HEK293 (cell line): ENCODE data around the gene THOP1.
A peak's percentile ranks its signal among the peaks of the same experiment; 100 is the strongest.

ENCODE experiments used
- HOXC10 ChIP-seq: sonication (generic); formaldehyde crosslinking; IDR thresholded peaks from 2 replicates; pipeline ENCODE4 v1.8.1; 2023; ENCODE audit warnings: mild to moderate bottlenecking, missing genetic modification reagents
- MEIS1 ChIP-seq: sonication (generic); formaldehyde crosslinking; IDR thresholded peaks from 2 replicates; pipeline ENCODE4 v1.8.1; 2022; ENCODE audit warnings: missing genetic modification reagents, mild to moderate bottlenecking, borderline replicate concordance
- OVOL3 ChIP-seq: fragments of 450-650 bp; formaldehyde crosslinking; IDR thresholded peaks from 2 replicates; pipeline ENCODE4 v1.5.1; 2016; ENCODE audit warnings: missing biosample characterization, missing genetic modification characterization
- PRDM10 ChIP-seq: fragments of 450-650 bp; formaldehyde crosslinking; IDR thresholded peaks from 2 replicates; pipeline ENCODE4 v1.5.1; 2016; ENCODE audit warnings: missing biosample characterization, missing genetic modification characterization
- PRDM4 ChIP-seq: fragments of 450-650 bp; formaldehyde crosslinking; IDR thresholded peaks from 2 replicates; pipeline ENCODE4 v1.5.1; 2017; ENCODE audit warnings: missing biosample characterization, missing genetic modification characterization
- REPIN1 ChIP-seq: fragments of 450-650 bp; formaldehyde crosslinking; IDR thresholded peaks from 2 replicates; pipeline ENCODE4 v1.5.1; 2017; ENCODE audit warnings: missing biosample characterization, missing genetic modification characterization, low read depth
- ZBTB48 ChIP-seq: fragments of 450-650 bp; formaldehyde crosslinking; IDR thresholded peaks from 2 replicates; pipeline ENCODE4 v1.5.1; 2016; ENCODE audit warnings: missing biosample characterization, missing genetic modification characterization
- ZNF24 ChIP-seq: fragments of 450-650 bp; formaldehyde crosslinking; IDR thresholded peaks from 2 replicates; pipeline ENCODE4 v1.5.1; 2016; ENCODE audit warnings: missing biosample characterization, missing genetic modification characterization
- ZNF341 ChIP-seq: fragments of 450-650 bp; formaldehyde crosslinking; IDR thresholded peaks from 2 replicates; pipeline ENCODE4; 2016; ENCODE audit warnings: low read depth, missing biosample characterization, missing genetic modification characterization
- ZNF501 ChIP-seq: fragments of 450-650 bp; formaldehyde crosslinking; IDR thresholded peaks from 2 replicates; pipeline ENCODE4 v1.5.1; 2016; ENCODE audit warnings: missing biosample characterization, missing genetic modification characterization
- ZNF544 ChIP-seq: fragments of 450-650 bp; formaldehyde crosslinking; IDR thresholded peaks from 2 replicates; pipeline ENCODE4 v1.5.0; 2017; ENCODE audit warnings: missing biosample characterization, missing genetic modification characterization
- ZNF561 ChIP-seq: fragments of 450-650 bp; IDR thresholded peaks from 2 replicates; pipeline ENCODE4 v1.5.1; 2018; ENCODE audit warnings: missing biosample characterization, missing genetic modification characterization, borderline replicate concordance
- ZNF596 ChIP-seq: fragments of 450-650 bp; IDR thresholded peaks from 2 replicates; pipeline ENCODE4 v1.5.0; 2018; ENCODE audit warnings: missing biosample characterization, mild to moderate bottlenecking, missing genetic modification characterization, moderate library complexity
- ZNF600 ChIP-seq: fragments of 450-650 bp; formaldehyde crosslinking; IDR thresholded peaks from 2 replicates; pipeline ENCODE4 v1.5.1; 2016; ENCODE audit warnings: missing biosample characterization, missing genetic modification characterization
- ZNF626 ChIP-seq: fragments of 450-650 bp; sonication (Bioruptor Pico); formaldehyde crosslinking; IDR thresholded peaks from 2 replicates; pipeline ENCODE4 v1.5.1; 2018; ENCODE audit warnings: missing biosample characterization, missing genetic modification characterization, inconsistent platforms
- ZNF654 ChIP-seq: fragments of 450-650 bp; formaldehyde crosslinking; IDR thresholded peaks from 2 replicates; pipeline ENCODE4 v1.5.1; 2016; ENCODE audit warnings: low read depth, missing biosample characterization, missing genetic modification characterization
- ZNF830 ChIP-seq: fragments of 450-650 bp; IDR thresholded peaks from 2 replicates; pipeline ENCODE4 v1.5.0; 2018; ENCODE audit warnings: missing biosample characterization, missing genetic modification characterization, low read depth, mild to moderate bottlenecking, moderate library complexity
- TF ChIP-seq, protein P1 (sequence below): IDR thresholded peaks from 2 replicates; pipeline ENCODE4 v1.6.1; 2011; ENCODE audit warnings: mild to moderate bottlenecking, low read depth, low read length, borderline replicate concordance
- TF ChIP-seq, protein P2 (sequence below): fragments of 450-650 bp; formaldehyde crosslinking; IDR thresholded peaks from 2 replicates; pipeline ENCODE4 v1.5.1; 2016; ENCODE audit warnings: missing biosample characterization, missing genetic modification characterization
- TF ChIP-seq, protein P3 (sequence below): fragments of 450-650 bp; formaldehyde crosslinking; IDR thresholded peaks from 2 replicates; pipeline ENCODE4 v1.5.1; 2017; ENCODE audit warnings: missing biosample characterization, mild to moderate bottlenecking, missing genetic modification characterization, moderate library complexity
- TF ChIP-seq, protein P4 (sequence below): fragments of 450-650 bp; formaldehyde crosslinking; IDR thresholded peaks from 2 replicates; pipeline ENCODE4 v1.5.1; 2016; ENCODE audit warnings: missing biosample characterization, missing genetic modification characterization
- TF ChIP-seq, protein P5 (sequence below): fragments of 450-650 bp; formaldehyde crosslinking; IDR thresholded peaks from 2 replicates; pipeline ENCODE4 v1.5.1; 2016; ENCODE audit warnings: missing biosample characterization, missing genetic modification characterization

THOP1 gene

DNA sequence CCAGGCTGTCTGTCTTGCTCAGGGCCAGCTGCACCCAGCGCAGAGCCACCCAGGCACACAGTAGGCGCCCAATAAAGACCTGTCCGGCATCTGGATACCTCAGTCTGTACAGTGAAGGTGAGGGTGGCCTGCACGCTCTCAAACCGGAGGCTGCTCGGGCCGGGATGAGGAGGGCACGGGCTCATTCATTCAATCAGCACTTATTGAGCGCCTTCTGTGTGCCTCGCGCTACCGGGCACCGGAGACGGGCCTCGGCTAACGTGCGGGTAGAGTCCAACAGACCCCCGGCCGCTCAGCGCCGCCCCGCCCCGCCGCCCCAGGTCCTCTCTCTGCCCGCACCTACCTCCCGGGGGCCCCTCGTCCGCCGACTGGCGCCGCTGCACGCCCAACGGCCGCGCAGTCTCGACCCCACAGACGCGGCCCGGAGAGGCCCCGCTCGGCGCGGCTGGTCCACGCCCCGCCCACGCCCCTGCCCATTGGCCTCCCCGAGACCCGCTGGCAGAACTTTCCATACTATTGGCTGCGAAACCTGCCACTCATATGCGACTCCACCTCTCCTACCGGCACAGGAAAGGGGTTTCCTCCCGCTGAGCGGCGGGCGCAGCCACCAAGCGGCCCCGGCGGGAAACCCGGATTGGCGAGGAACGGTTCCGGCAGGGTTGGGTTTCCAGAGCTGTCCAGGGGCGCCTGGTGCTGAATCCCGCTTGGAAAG lies 45.5 kb upstream of the THOP1 start, which contains the start of gene SLC39A3 (continued):
- TF ChIP-seq PRDM10 (0 out of 2 replicates have a peak, but pooled peaks have one; percentile 22), ZNF24 (peak; percentile 91), ZNF654 (peak; percentile 16; the same call in 1 of the 2 replicates), ZNF561 (tag by site-specific recombination) (peak; percentile 83; the same call in 1 of the 2 replicates), ZNF626 (tag by site-specific recombination) (no peak; the same call in 1 of the 2 replicates), ZNF596 (tag by site-specific recombination) (no peak), ZNF544 (tag by site-specific recombination) (no peak), OVOL3 (tag by site-specific recombination) (peak; percentile 67), ZNF341 (tag by site-specific recombination) (peak; percentile 36; the same call in 1 of the 2 replicates), ZNF600 (tag by site-specific recombination) (no peak), REPIN1 (tag by site-specific recombination) (0 out of 2 replicates have a peak, but pooled peaks have one; percentile 38), ZNF830 (tag by site-specific recombination) (no peak), MEIS1 (CRISPR knock-in tag) (no peak), ZBTB48 (tag by site-specific recombination) (no peak), PRDM4 (tag by site-specific recombination) (0 out of 2 replicates have a peak, but pooled peaks have one; percentile 31), ZNF501 (tag by site-specific recombination) (peak; percentile 73), HOXC10 (CRISPR knock-in tag) (no peak)
- TF ChIP-seq, protein P1, sequence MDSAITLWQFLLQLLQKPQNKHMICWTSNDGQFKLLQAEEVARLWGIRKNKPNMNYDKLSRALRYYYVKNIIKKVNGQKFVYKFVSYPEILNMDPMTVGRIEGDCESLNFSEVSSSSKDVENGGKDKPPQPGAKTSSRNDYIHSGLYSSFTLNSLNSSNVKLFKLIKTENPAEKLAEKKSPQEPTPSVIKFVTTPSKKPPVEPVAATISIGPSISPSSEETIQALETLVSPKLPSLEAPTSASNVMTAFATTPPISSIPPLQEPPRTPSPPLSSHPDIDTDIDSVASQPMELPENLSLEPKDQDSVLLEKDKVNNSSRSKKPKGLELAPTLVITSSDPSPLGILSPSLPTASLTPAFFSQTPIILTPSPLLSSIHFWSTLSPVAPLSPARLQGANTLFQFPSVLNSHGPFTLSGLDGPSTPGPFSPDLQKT, result no peak
- TF ChIP-seq, protein P2, sequence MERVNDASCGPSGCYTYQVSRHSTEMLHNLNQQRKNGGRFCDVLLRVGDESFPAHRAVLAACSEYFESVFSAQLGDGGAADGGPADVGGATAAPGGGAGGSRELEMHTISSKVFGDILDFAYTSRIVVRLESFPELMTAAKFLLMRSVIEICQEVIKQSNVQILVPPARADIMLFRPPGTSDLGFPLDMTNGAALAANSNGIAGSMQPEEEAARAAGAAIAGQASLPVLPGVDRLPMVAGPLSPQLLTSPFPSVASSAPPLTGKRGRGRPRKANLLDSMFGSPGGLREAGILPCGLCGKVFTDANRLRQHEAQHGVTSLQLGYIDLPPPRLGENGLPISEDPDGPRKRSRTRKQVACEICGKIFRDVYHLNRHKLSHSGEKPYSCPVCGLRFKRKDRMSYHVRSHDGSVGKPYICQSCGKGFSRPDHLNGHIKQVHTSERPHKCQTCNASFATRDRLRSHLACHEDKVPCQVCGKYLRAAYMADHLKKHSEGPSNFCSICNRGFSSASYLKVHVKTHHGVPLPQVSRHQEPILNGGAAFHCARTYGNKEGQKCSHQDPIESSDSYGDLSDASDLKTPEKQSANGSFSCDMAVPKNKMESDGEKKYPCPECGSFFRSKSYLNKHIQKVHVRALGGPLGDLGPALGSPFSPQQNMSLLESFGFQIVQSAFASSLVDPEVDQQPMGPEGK (tag by site-specific recombination), result peak; percentile 51; the same call in 1 of the 2 replicates
- TF ChIP-seq, protein P3, sequence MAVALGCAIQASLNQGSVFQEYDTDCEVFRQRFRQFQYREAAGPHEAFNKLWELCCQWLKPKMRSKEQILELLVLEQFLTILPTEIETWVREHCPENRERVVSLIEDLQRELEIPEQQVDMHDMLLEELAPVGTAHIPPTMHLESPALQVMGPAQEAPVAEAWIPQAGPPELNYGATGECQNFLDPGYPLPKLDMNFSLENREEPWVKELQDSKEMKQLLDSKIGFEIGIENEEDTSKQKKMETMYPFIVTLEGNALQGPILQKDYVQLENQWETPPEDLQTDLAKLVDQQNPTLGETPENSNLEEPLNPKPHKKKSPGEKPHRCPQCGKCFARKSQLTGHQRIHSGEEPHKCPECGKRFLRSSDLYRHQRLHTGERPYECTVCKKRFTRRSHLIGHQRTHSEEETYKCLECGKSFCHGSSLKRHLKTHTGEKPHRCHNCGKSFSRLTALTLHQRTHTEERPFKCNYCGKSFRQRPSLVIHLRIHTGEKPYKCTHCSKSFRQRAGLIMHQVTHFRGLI (tag by site-specific recombination), result peak; percentile 90
- TF ChIP-seq, protein P4, sequence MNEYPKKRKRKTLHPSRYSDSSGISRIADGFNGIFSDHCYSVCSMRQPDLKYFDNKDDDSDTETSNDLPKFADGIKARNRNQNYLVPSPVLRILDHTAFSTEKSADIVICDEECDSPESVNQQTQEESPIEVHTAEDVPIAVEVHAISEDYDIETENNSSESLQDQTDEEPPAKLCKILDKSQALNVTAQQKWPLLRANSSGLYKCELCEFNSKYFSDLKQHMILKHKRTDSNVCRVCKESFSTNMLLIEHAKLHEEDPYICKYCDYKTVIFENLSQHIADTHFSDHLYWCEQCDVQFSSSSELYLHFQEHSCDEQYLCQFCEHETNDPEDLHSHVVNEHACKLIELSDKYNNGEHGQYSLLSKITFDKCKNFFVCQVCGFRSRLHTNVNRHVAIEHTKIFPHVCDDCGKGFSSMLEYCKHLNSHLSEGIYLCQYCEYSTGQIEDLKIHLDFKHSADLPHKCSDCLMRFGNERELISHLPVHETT (tag by site-specific recombination), result peak; percentile 96
- TF ChIP-seq, protein P5, sequence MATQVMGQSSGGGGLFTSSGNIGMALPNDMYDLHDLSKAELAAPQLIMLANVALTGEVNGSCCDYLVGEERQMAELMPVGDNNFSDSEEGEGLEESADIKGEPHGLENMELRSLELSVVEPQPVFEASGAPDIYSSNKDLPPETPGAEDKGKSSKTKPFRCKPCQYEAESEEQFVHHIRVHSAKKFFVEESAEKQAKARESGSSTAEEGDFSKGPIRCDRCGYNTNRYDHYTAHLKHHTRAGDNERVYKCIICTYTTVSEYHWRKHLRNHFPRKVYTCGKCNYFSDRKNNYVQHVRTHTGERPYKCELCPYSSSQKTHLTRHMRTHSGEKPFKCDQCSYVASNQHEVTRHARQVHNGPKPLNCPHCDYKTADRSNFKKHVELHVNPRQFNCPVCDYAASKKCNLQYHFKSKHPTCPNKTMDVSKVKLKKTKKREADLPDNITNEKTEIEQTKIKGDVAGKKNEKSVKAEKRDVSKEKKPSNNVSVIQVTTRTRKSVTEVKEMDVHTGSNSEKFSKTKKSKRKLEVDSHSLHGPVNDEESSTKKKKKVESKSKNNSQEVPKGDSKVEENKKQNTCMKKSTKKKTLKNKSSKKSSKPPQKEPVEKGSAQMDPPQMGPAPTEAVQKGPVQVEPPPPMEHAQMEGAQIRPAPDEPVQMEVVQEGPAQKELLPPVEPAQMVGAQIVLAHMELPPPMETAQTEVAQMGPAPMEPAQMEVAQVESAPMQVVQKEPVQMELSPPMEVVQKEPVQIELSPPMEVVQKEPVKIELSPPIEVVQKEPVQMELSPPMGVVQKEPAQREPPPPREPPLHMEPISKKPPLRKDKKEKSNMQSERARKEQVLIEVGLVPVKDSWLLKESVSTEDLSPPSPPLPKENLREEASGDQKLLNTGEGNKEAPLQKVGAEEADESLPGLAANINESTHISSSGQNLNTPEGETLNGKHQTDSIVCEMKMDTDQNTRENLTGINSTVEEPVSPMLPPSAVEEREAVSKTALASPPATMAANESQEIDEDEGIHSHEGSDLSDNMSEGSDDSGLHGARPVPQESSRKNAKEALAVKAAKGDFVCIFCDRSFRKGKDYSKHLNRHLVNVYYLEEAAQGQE (tag by site-specific recombination), result peak; percentile 100
